ENCODE results near the gene SPO11.

SPO11 gene

GRCh38 chr20:57312138-57312537 is 17.5 kb upstream of the SPO11 start:
- no peak overlapping the region for H3K27ac ChIP-seq
- TF ChIP-seq CTCF (conservative IDR thresholded peaks at IDR 0.05): no peak

- no peak for TF ChIP-seq CTCF (conservative IDR thresholded peaks at IDR 0.05)
- H3K27ac ChIP-seq: no peak overlapping the region
Measured at GRCh38 chr20:57313230-57313629, 16.4 kb upstream of the SPO11 start.

GRCh38 chr20:57313951-57314350 is 15.7 kb upstream of the SPO11 start:
- TF ChIP-seq CTCF (conservative IDR thresholded peaks at IDR 0.05): no peak
- H3K27ac ChIP-seq: no peak overlapping the region

GRCh38 chr20:57315083-57315975 is 14.3 kb upstream of the SPO11 start:
- no peak for TF ChIP-seq CTCF (conservative IDR thresholded peaks at IDR 0.05)
- H3K27ac ChIP-seq: no peak overlapping the region

GRCh38 chr20:57315976-57316480 is 13.6 kb upstream of the SPO11 start:
- no peak for TF ChIP-seq CTCF (conservative IDR thresholded peaks at IDR 0.05)
- no peak overlapping the region for H3K27ac ChIP-seq

- H3K27ac ChIP-seq: no peak overlapping the region
- TF ChIP-seq CTCF (conservative IDR thresholded peaks at IDR 0.05): no peak
Measured at GRCh38 chr20:57316795-57317201, 12.8 kb upstream of the SPO11 start.

GRCh38 chr20:57317316-57317788 is 12.3 kb upstream of the SPO11 start:
- TF ChIP-seq CTCF (conservative IDR thresholded peaks at IDR 0.05): no peak
- H3K27ac ChIP-seq: no peak overlapping the region

Data from VCaP (cell line).